MCF 10A (cell line): ENCODE data around the gene NLRC5. TPM values are rescaled to one million over a fixed set of nuclear protein-coding genes. Genes with fewer than 3 reads are reported as not detected.

Experiments used
- BruUV-seq: library from RNA; stranded (reverse); fragments of 400-500 nt; replicated peaks from 2 replicates; lab custom pipeline; 2021; lab: Mats Ljungman, UMichigan
- CTCF ChIA-PET: fragments of 300-600 bp; sonication (Branson Sonifier 250); formaldehyde crosslinking; extraction: SDS; loops from one replicate; lab custom pipeline; 2021; ENCODE audit warnings: antibody characterized with exemption, inconsistent platforms; lab: Yijun Ruan, JAX
- POLR2A ChIA-PET: fragments of 300-600, 350-650 bp; sonication (Branson Sonifier 250); formaldehyde crosslinking; extraction: SDS; loops from one replicate; lab custom pipeline; 2020; ENCODE audit warnings: antibody characterized with exemption, inconsistent platforms; lab: Yijun Ruan, JAX
- DNase-seq: peaks from one replicate; pipeline ENCODE4 v3.0.0-alpha.2; 2018; ENCODE audit not compliant: unreplicated experiment
- H3K27ac Mint-ChIP-seq: one replicate; pipeline ENCODE4 v1.8.0; 2022; ENCODE audit warnings: mild to moderate bottlenecking, low read depth, mixed read lengths; ENCODE audit not compliant: unreplicated experiment
- H3K27me3 Mint-ChIP-seq: one replicate; pipeline ENCODE4 v1.8.0; 2022; ENCODE audit warnings: mixed read lengths; ENCODE audit not compliant: insufficient read depth, unreplicated experiment
- H3K36me3 Mint-ChIP-seq: one replicate; pipeline ENCODE4 v1.8.0; 2022; ENCODE audit warnings: mild to moderate bottlenecking, moderate library complexity, mixed read lengths; ENCODE audit not compliant: insufficient read depth, unreplicated experiment
- H3K4me1 Mint-ChIP-seq: one replicate; pipeline ENCODE4 v1.8.0; 2022; ENCODE audit warnings: mixed read lengths; ENCODE audit not compliant: insufficient read depth, unreplicated experiment
- H3K4me3 Mint-ChIP-seq: one replicate; pipeline ENCODE4 v1.8.0; 2022; ENCODE audit warnings: mild to moderate bottlenecking, moderate library complexity, mixed read lengths; ENCODE audit not compliant: unreplicated experiment
- H3K9me3 Mint-ChIP-seq: one replicate; pipeline ENCODE4 v1.8.0; 2022; ENCODE audit warnings: mixed read lengths; ENCODE audit not compliant: unreplicated experiment
- CTCF ChIP-seq: fragments of 200-600 bp; IDR thresholded peaks from one replicate; pipeline ENCODE4 v1.8.0; 2022; ENCODE audit warnings: antibody characterized with exemption, mild to moderate bottlenecking; ENCODE audit not compliant: unreplicated experiment
- intact Hi-C: fragments of 100-400 bp; cut with micrococcal nuclease; formaldehyde crosslinking; loops from 2 replicates; pipeline ENCODE4 v1.14.1; 2022
- total RNA-seq: library from RNA; stranded (reverse); gene quantifications from 2 replicates; pipeline ENCODE4 v1.2.3, GENCODE V29; 2022

The NLRC5 gene
- total RNA-seq, 1 experiment from 2014 or later: 8.0 TPM

- Mint-ChIP-seq H3K4me1 (peaks cover 4% of the 10 kb centered on the region), H3K27ac (no peak overlapping the region), H3K9me3 (no peaks in the 10 kb centered on the region), H3K4me3 (no peak overlapping the region), H3K27me3 (no peaks in the 10 kb centered on the region), H3K36me3 (no peaks in the 10 kb centered on the region)
- BruUV-seq: no TSS peak
- CTCF ChIA-PET: interaction anchor here (0.5 to 5.7 kb wide), 40 partner anchors 11 to 1934 kb away, joined by 3 to 74 read pairs (median 4); partner anchors contain the start of gene CPNE2
- peak; percentile 74 for DNase-seq
- POLR2A ChIA-PET: interaction anchor here (0.5 to 0.6 kb wide), 2 partner anchors 90 to 570 kb away, joined by 3 read pairs; no protein-coding TSS in a partner anchor
- intact Hi-C loops: loop anchor here (1.0 to 5.0 kb wide), 4 partner anchors 84 to 333 kb away; partner anchors contain the start of gene SLC12A3
- peak; percentile 92 for TF ChIP-seq CTCF
Measured at GRCh38 chr16:57084257-57084770, 95.0 kb downstream of the NLRC5 start.

- Mint-ChIP-seq H3K9me3 (no peaks in the 10 kb centered on the region), H3K4me3 (no peak overlapping the region), H3K4me1 (peaks cover 4% of the 10 kb centered on the region), H3K27me3 (no peaks in the 10 kb centered on the region), H3K36me3 (no peaks in the 10 kb centered on the region), H3K27ac (no peak overlapping the region)
- POLR2A ChIA-PET: interaction anchor here (0.5 to 0.6 kb wide), 2 partner anchors 89 to 569 kb away, joined by 3 read pairs; no protein-coding TSS in a partner anchor
- no peak for DNase-seq
- no TSS peak for BruUV-seq
- intact Hi-C loops: loop anchor here (1.0 to 5.0 kb wide), 4 partner anchors 83 to 332 kb away; partner anchors contain the start of gene SLC12A3
- CTCF ChIA-PET: interaction anchor here (0.5 to 5.7 kb wide), 25 partner anchors 12 to 342 kb away, joined by 3 to 74 read pairs (median 5); partner anchors contain the start of gene CPNE2
- TF ChIP-seq CTCF: no peak
Measured at GRCh38 chr16:57084996-57085395, 95.6 kb downstream of the NLRC5 start.

GRCh38 chr16:57087003-57087402 lies 97.6 kb downstream of the NLRC5 start:
- no peak for DNase-seq
- H3K4me1 Mint-ChIP-seq: peaks cover 4% of the 10 kb centered on the region
- no peak overlapping the region for H3K4me3 Mint-ChIP-seq
- intact Hi-C loops: no loop called here
- POLR2A ChIA-PET: no interaction called here
- H3K27ac Mint-ChIP-seq: no peak overlapping the region
- H3K27me3 Mint-ChIP-seq: no peaks in the 10 kb centered on the region
- H3K36me3 Mint-ChIP-seq: no peaks in the 10 kb centered on the region
- H3K9me3 Mint-ChIP-seq: no peaks in the 10 kb centered on the region
- CTCF ChIA-PET: interaction anchor here (0.6 to 5.7 kb wide), 3 partner anchors 10 to 107 kb away, joined by 3 to 74 read pairs (median 3); partner anchors contain the start of gene CPNE2
- TF ChIP-seq CTCF: no peak
- BruUV-seq: no TSS peak

- Mint-ChIP-seq H3K4me3 (no peak overlapping the region), H3K4me1 (no peaks in the 10 kb centered on the region), H3K27me3 (no peaks in the 10 kb centered on the region), H3K27ac (no peak overlapping the region), H3K9me3 (no peaks in the 10 kb centered on the region), H3K36me3 (no peaks in the 10 kb centered on the region)
- intact Hi-C loops: no loop called here
- ChIA-PET POLR2A (no interaction called here), CTCF (no interaction called here)
- DNase-seq: no peak
- no TSS peak for BruUV-seq
- no peak for TF ChIP-seq CTCF
Measured at GRCh38 chr16:57089406-57089805, 100.0 kb downstream of the NLRC5 start.
